Kidney epithelial cell (primary cell): ENCODE measurements around the gene PANK4. TPM values are rescaled to one million over a fixed set of nuclear protein-coding genes. Genes with fewer than 3 reads are reported as not detected.
"Not testable (repeated sequence)": the region's sequence is repeated elsewhere in the genome, so short reads cannot be mapped to it uniquely, and the experiment has no call there.

Experiments
- DNase-seq: peaks from one replicate; pipeline ENCODE4 v3.0.0-alpha.2; 2010; ENCODE audit warnings: low read depth
- H3K27me3 ChIP-seq: 2 replicates; pipeline ENCODE4 v1.6.0; 2011; ENCODE audit warnings: low read length; ENCODE audit not compliant: control insufficient read depth, insufficient read depth
- H3K36me3 ChIP-seq: 2 replicates; pipeline ENCODE4 v1.5.1; 2011; ENCODE audit warnings: low read length; ENCODE audit not compliant: control insufficient read depth, insufficient read depth
- H3K4me3 ChIP-seq: 2 replicates; pipeline ENCODE4 v1.5.1; 2011; ENCODE audit warnings: low read depth, mild to moderate bottlenecking, control low read depth, low read length
- CTCF ChIP-seq: IDR thresholded peaks from 2 replicates; pipeline ENCODE4 v1.5.1; 2011; ENCODE audit warnings: mild to moderate bottlenecking, moderate library complexity, low read length, control low read depth, inconsistent platforms; ENCODE audit not compliant: insufficient read depth, poor library complexity, severe bottlenecking
- total RNA-seq: library from RNA; depleted of rRNA; stranded (reverse); fragments of >200 nt; gene quantifications from 2 replicates; pipeline ENCODE4 v1.2.3, GENCODE V29; 2015

Gene PANK4
- total RNA-seq, 1 donor from 2014 or later, result 28.9 TPM

GRCh38 chr1:2460203-2460602 lies 66.2 kb downstream of the PANK4 start:
- no peak for TF ChIP-seq CTCF
- DNase-seq, result no peak
- H3K36me3 ChIP-seq, result no peaks in the 10 kb centered on the region
- H3K4me3 ChIP-seq, result no peak overlapping the region
- peaks cover 41% of the 10 kb centered on the region for H3K27me3 ChIP-seq

GRCh38 chr1:2459757-2460156 lies 66.6 kb downstream of the PANK4 start:
- H3K4me3 ChIP-seq, result no peak overlapping the region
- H3K27me3 ChIP-seq, result peaks cover 38% of the 10 kb centered on the region
- TF ChIP-seq CTCF, result peak; percentile 33
- no peak for DNase-seq
- H3K36me3 ChIP-seq, result no peaks in the 10 kb centered on the region

GRCh38 chr1:2459102-2459753 lies 67.2 kb downstream of the PANK4 start:
- not testable (repeated sequence) for DNase-seq, H3K36me3 ChIP-seq, H3K4me3 ChIP-seq
- peaks cover 32% of the 10 kb centered on the region for H3K27me3 ChIP-seq

GRCh38 chr1:2458687-2459086 lies 67.7 kb downstream of the PANK4 start:
- H3K27me3 ChIP-seq, result peaks cover 27% of the 10 kb centered on the region
- no peaks in the 10 kb centered on the region for H3K36me3 ChIP-seq
- no peak overlapping the region for H3K4me3 ChIP-seq
- TF ChIP-seq CTCF, result no peak
- no peak for DNase-seq

Other genes starting within 250 kb of the PANK4 start
- gene MORN1, start 135.0 kb downstream of the PANK4 start, total RNA-seq, result 7.7 and 8.4 TPM in 2 replicates
- gene RER1, start 134.8 kb downstream of the PANK4 start, total RNA-seq, result 79.1 and 92.8 TPM in 2 replicates
- 48.1 and 50.4 TPM in 2 replicates for gene PEX10, start 114.0 kb downstream of the PANK4 start, total RNA-seq
- gene PLCH2, start 50.3 kb downstream of the PANK4 start, total RNA-seq, result 0.07 and 0.92 TPM in 2 replicates
- gene HES5, start 3.7 kb upstream of the PANK4 start, total RNA-seq, result 0.71 TPM in 1 of 2 replicates, not detected in the other
- 14.7 and 16.8 TPM in 2 replicates for gene TNFRSF14, start 29.8 kb upstream of the PANK4 start, total RNA-seq
- gene PRXL2B, start 60.2 kb upstream of the PANK4 start, total RNA-seq, result 42.0 and 46.6 TPM in 2 replicates
- gene MMEL1, start 106.4 kb upstream of the PANK4 start, total RNA-seq, result 1.9 TPM in 1 of 2 replicates, not detected in the other